Neural cell (in vitro differentiated cells): ENCODE results near the gene PALD1.
"Not testable (repeated sequence)": the region's sequence is repeated elsewhere in the genome, so short reads cannot be mapped to it uniquely, and the experiment has no call there.

Experiments
- EP300 ChIP-seq: fragments of 450-650 bp; conservative IDR thresholded peaks from 2 replicates; pipeline ENCODE4 v1.6.1; 2014; ENCODE audit warnings: antibody characterized with exemption, mild to moderate bottlenecking, moderate library complexity; ENCODE audit not compliant: poor library complexity, severe bottlenecking
- EZH2 ChIP-seq: fragments of 200-600, 300-800 bp; shearing (Covaris generic), sonication (generic); IDR thresholded peaks from 2 replicates; pipeline ENCODE4 v1.6.1; 2014; ENCODE audit warnings: antibody characterized with exemption, low read length, borderline replicate concordance, mild to moderate bottlenecking; ENCODE audit not compliant: insufficient read depth, poor library complexity, severe bottlenecking
- POLR2AphosphoS5 ChIP-seq: IDR thresholded peaks from 2 replicates; pipeline ENCODE4 v1.6.1; 2012
- TAF1 ChIP-seq: IDR thresholded peaks from 2 replicates; pipeline ENCODE4 v1.6.1; 2012; ENCODE audit warnings: low read depth
- TF ChIP-seq, protein P1 (sequence below): IDR thresholded peaks from 2 replicates; pipeline ENCODE4 v1.6.1; 2012; ENCODE audit warnings: borderline replicate concordance
- TF ChIP-seq, protein P2 (sequence below): fragments of 450-650 bp; IDR thresholded peaks from 2 replicates; pipeline ENCODE4 v1.5.1; 2014; ENCODE audit warnings: antibody characterized with exemption, mild to moderate bottlenecking, moderate library complexity; ENCODE audit not compliant: poor library complexity, severe bottlenecking

DNA sequence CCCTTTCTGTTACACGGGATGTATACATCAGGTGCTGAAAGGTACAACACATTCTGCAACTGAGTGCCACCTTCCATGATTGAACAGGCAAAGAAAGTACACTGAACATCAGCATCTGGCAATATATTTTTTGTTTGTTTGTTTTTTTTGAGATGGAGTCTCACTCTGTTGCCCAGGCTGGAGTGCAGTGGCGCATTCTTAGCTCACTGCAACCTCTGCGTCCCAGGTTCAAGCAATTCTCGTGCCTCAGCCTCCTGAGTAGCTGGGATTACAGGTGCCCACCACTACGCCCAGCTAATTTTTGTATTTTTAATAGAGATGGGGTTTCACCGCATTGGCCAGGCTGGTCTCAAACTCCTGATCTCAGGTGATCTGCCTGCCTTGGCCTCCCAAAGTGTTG is 5.3 kb downstream of the PALD1 start:
- not testable (repeated sequence) for TF ChIP-seq EZH2, POLR2AphosphoS5, EP300, TAF1
- TF ChIP-seq, protein P1, sequence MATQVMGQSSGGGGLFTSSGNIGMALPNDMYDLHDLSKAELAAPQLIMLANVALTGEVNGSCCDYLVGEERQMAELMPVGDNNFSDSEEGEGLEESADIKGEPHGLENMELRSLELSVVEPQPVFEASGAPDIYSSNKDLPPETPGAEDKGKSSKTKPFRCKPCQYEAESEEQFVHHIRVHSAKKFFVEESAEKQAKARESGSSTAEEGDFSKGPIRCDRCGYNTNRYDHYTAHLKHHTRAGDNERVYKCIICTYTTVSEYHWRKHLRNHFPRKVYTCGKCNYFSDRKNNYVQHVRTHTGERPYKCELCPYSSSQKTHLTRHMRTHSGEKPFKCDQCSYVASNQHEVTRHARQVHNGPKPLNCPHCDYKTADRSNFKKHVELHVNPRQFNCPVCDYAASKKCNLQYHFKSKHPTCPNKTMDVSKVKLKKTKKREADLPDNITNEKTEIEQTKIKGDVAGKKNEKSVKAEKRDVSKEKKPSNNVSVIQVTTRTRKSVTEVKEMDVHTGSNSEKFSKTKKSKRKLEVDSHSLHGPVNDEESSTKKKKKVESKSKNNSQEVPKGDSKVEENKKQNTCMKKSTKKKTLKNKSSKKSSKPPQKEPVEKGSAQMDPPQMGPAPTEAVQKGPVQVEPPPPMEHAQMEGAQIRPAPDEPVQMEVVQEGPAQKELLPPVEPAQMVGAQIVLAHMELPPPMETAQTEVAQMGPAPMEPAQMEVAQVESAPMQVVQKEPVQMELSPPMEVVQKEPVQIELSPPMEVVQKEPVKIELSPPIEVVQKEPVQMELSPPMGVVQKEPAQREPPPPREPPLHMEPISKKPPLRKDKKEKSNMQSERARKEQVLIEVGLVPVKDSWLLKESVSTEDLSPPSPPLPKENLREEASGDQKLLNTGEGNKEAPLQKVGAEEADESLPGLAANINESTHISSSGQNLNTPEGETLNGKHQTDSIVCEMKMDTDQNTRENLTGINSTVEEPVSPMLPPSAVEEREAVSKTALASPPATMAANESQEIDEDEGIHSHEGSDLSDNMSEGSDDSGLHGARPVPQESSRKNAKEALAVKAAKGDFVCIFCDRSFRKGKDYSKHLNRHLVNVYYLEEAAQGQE = not testable (repeated sequence)
- TF ChIP-seq, protein P2, sequence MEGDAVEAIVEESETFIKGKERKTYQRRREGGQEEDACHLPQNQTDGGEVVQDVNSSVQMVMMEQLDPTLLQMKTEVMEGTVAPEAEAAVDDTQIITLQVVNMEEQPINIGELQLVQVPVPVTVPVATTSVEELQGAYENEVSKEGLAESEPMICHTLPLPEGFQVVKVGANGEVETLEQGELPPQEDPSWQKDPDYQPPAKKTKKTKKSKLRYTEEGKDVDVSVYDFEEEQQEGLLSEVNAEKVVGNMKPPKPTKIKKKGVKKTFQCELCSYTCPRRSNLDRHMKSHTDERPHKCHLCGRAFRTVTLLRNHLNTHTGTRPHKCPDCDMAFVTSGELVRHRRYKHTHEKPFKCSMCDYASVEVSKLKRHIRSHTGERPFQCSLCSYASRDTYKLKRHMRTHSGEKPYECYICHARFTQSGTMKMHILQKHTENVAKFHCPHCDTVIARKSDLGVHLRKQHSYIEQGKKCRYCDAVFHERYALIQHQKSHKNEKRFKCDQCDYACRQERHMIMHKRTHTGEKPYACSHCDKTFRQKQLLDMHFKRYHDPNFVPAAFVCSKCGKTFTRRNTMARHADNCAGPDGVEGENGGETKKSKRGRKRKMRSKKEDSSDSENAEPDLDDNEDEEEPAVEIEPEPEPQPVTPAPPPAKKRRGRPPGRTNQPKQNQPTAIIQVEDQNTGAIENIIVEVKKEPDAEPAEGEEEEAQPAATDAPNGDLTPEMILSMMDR = not testable (repeated sequence)
